NT2/D1 (cell line): ENCODE data around the gene TMEM35A.
"Not testable (repeated sequence)": the region's sequence is repeated elsewhere in the genome, so short reads cannot be mapped to it uniquely, and the experiment has no call there.

Experiments
- DNase-seq: peaks from one replicate; pipeline ENCODE4 v3.0.0-alpha.2; 2011; ENCODE audit warnings: low read depth, low spot score
- H3K27me3 ChIP-seq: 2 replicates; pipeline ENCODE4 v1.6.0; 2011; ENCODE audit warnings: mild to moderate bottlenecking; ENCODE audit not compliant: insufficient read length, insufficient read depth
- H3K36me3 ChIP-seq: 2 replicates; pipeline ENCODE4 v1.6.1; 2011; ENCODE audit warnings: mild to moderate bottlenecking, low read length, mixed read lengths; ENCODE audit not compliant: insufficient read depth, insufficient read length
- H3K4me1 ChIP-seq: 2 replicates; pipeline ENCODE4 v1.5.1; 2011; ENCODE audit not compliant: insufficient read depth, insufficient read length
- H3K4me3 ChIP-seq: 2 replicates; pipeline ENCODE4 v1.5.1; 2011; ENCODE audit warnings: low read depth; ENCODE audit not compliant: insufficient read length
- H3K9ac ChIP-seq: 2 replicates; pipeline ENCODE4 v1.6.0; 2011; ENCODE audit warnings: low read depth; ENCODE audit not compliant: insufficient read length
- H3K9me3 ChIP-seq: 2 replicates; pipeline ENCODE4 v1.5.1; 2011; ENCODE audit warnings: mild to moderate bottlenecking, low read length; ENCODE audit not compliant: insufficient read depth
- SUZ12 ChIP-seq: IDR thresholded peaks from 2 replicates; pipeline ENCODE4 v1.6.1; 2011; ENCODE audit not compliant: insufficient read length, insufficient read depth; ENCODE audit errors: extremely low read depth
- YY1 ChIP-seq: IDR thresholded peaks from 2 replicates; pipeline ENCODE4 v1.6.1; 2011; ENCODE audit not compliant: insufficient read length, insufficient read depth
- ZNF274 ChIP-seq: IDR thresholded peaks from 2 replicates; pipeline ENCODE4 v1.6.1; 2011; ENCODE audit warnings: mild to moderate bottlenecking, low read depth, low read length

Gene TMEM35A, protein sequence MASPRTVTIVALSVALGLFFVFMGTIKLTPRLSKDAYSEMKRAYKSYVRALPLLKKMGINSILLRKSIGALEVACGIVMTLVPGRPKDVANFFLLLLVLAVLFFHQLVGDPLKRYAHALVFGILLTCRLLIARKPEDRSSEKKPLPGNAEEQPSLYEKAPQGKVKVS

DNA sequence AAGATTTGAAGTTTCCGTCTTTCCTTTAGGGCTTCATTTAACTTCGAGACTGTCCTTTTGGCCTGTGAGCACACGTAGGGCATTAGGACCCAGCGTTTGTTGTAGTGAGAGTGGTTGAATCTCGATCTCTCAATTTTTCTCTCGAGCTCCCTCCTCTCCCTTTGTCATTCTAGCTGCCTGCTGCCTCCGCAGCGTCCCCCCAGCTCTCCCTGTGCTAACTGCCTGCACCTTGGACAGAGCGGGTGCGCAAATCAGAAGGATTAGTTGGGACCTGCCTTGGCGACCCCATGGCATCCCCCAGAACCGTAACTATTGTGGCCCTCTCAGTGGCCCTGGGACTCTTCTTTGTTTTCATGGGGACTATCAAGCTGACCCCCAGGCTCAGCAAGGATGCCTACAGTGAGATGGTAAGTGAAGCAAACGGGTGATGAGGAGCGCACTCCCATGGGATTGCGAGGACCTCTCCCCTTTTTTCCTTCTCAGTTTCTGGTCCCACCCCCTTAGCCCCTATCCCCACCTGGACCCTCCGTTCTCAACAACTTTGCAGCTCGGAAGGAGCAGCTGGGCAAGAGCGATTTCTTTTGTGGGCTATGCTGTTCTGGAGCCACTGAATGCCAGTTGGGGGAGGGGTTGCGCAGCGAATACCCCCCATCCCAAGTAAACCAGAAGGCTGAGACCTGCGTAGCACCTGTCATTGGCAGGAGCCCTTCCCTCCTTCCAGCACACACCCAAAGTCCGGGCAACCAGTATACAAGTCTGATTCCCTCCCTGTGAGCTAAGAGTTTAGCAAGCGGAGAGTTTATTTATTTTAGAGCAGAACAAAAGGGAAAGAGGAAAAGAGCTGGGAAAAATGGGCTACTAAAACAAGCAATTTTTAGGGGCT lies at the start of gene TMEM35A:
TMEM35A (plus strand) TSS at position 164 of the 883 bp plus-strand sequence; CDS start at position 288, 124 bp downstream.
- Histone ChIP-seq H3K9me3 (no peaks in the 10 kb centered on the region), H3K4me3 (peak within 1 kb of the TSS; percentile 60), H3K27me3 (peaks cover 14% of the 10 kb centered on the region), H3K9ac (peak within 1 kb of the TSS; percentile 63), H3K36me3 (no peaks in the 10 kb centered on the region), H3K4me1 (peaks cover 2% of the 10 kb centered on the region)
- TF ChIP-seq YY1 = no peak
- no peak for TF ChIP-seq SUZ12
- peak; percentile 33 for DNase-seq

DNA sequence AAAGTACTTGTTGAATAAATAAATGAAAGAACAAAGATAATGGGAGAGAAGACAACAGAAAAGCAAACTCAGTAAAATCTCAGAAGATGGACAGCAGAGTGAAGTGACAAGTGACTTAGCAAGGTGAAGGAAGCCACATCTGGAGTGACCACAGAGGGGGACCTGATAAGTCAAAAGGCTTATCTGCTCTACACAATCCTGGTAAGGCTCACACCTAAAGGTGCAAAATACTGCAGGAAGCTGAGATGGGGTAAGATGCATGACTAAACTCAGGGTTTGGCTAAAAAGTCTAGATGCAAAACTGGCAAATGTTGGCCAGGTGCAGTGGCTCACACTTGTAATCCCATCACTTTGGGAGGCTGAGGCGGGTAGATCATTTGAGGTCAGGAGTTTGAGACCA lies 49.0 kb upstream of the TMEM35A start:
- no peak for DNase-seq
- TF ChIP-seq SUZ12 (no peak), ZNF274 (no peak), YY1 (no peak)
- Histone ChIP-seq H3K9ac (no peak overlapping the region), H3K27me3 (no peaks in the 10 kb centered on the region), H3K9me3 (no peaks in the 10 kb centered on the region), H3K36me3 (peaks cover 21% of the 10 kb centered on the region), H3K4me1 (no peaks in the 10 kb centered on the region), H3K4me3 (no peak overlapping the region)

DNA sequence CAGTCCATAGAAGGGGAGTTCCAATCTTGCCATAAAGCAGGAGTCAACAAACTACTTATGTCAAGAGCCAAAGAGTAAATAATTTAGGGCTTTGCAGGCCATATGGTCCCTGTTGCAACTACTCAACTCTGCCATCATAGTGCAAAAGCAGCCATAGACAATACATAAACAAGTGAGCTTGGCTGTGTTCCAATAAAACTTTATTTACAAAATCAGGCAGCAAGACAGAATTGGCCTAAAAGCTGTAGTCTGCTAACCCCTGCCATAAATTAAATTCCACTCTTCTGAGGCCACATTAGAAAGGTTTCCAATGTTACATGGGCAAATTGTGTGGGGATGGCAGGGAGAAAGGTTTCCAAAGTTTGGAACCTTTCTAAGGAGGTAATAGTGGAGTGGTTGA lies 41.4 kb upstream of the TMEM35A start:
- Histone ChIP-seq H3K4me3 (no peak overlapping the region), H3K27me3 (no peaks in the 10 kb centered on the region), H3K36me3 (peaks cover 38% of the 10 kb centered on the region), H3K9me3 (no peaks in the 10 kb centered on the region), H3K9ac (no peak overlapping the region), H3K4me1 (no peaks in the 10 kb centered on the region)
- no peak for DNase-seq
- TF ChIP-seq ZNF274 = no peak

DNA sequence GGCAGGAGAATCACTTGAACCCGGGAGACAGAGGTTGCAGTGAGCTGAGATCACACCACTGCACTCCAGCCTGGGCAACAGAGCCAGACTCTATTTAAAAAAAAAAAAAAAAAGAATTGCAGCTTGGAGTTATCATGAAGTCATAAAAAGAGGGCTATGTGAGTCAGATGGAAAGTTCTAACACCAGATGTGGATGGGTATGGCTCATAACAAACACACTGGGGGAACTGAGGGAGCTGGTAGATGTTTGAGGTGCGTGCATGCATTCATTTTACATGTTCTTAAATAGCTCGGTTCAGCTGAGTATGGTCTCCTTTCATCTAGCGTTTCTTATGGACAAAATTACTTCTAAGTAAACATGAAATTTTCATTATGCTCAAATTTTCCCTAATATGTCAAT lies 38.5 kb upstream of the TMEM35A start:
- no peak for DNase-seq
- Histone ChIP-seq H3K36me3 (peaks cover 38% of the 10 kb centered on the region), H3K27me3 (no peaks in the 10 kb centered on the region), H3K9ac (no peak overlapping the region), H3K4me3 (no peak overlapping the region), H3K9me3 (no peaks in the 10 kb centered on the region), H3K4me1 (no peaks in the 10 kb centered on the region)
- TF ChIP-seq YY1 (no peak), ZNF274 (no peak), SUZ12 (no peak)

DNA sequence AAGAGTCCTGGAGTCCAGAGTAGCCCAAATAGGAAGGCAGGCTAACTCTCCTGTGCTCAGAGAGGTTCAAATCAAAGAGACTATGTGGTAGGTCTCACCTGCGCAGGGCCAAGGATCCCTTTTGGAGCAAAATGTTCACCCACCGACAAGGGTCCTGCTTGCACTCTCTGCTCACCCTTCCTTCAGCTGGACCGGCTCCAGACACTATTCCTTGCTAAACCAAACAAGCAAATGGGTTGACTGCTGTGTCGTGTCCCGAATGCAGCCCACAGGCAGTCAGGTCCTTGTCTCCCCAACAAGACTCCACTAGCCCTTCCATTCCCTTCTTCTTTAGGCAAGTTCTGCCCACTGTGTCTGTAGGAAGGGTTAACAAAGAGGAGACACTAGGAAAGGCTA lies 27.5 kb upstream of the TMEM35A start:
- H3K9ac ChIP-seq = peak overlapping the region; percentile 71
- peak overlapping the region; percentile 67 for H3K4me3 ChIP-seq
- peaks cover 5% of the 10 kb centered on the region for H3K36me3 ChIP-seq
- H3K9me3 ChIP-seq = no peaks in the 10 kb centered on the region
- TF ChIP-seq ZNF274 (no peak), SUZ12 (no peak), YY1 (no peak)
- DNase-seq = no peak
- no peaks in the 10 kb centered on the region for H3K4me1 ChIP-seq
- no peaks in the 10 kb centered on the region for H3K27me3 ChIP-seq

DNA sequence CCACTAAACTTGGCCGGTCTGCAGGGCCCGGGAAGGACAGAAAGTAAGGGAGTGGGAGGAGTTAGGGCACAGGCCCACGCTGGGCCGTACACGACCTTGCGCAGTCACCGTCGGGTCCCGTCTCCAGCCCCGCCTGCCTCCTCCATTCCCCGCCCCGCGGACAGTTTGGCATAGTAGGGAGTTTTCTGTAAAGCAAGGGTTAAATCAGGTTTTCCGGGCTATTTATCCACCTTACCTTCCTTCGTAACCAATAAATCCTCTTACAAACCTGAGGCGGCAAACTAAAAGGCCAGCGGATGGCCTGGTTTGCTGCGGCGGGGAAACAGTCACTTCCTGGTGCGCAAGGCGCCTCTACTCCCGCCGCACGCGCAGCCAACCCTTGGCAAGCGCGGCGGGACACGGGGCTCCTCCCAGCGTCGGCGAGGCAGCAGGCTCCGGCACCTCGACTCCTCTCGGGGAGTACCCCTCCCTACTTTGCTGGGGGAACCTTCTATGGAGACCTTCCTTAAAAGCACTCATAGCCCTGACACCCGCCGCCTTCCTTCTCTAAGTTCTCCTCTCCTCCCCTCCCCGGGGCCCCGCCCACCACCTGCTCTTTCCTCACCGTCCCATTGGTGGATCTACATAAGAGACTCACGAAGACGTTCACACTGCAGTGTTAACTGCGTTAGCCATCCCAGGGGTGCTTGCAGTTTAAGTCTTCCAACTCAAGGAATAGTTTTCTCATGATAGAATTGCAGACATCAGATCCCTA lies 27.0 kb upstream of the TMEM35A start, which contains the start of gene TRMT2B:
TRMT2B (minus strand) TSS at position 563 of the 754 bp plus-strand sequence. CDS start 9,822 bp downstream, outside the sequence.
- peaks cover 5% of the 10 kb centered on the region for H3K36me3 ChIP-seq
- H3K9ac ChIP-seq = peak within 1 kb of the TSS; percentile 71

DNA sequence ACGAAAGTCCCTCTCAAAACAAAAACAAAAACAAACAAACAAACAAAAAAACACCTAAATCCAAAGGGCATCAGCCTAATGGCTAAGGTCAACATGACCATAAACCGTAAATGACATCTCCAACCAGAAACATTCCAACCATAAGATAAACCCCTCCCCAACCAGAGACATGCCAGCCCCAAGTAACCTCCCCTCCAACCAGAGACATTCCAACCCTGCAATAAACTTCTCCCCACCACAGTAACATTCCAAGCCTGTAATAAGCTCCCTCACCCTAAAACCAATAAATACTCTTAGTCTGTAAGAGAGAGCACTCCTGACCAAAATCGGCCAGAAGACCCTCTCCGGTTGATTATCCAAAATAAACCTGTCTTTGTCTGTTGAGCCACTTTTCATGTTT lies 22.1 kb upstream of the TMEM35A start:
- H3K4me3 ChIP-seq, H3K9ac ChIP-seq, DNase-seq, H3K4me1 ChIP-seq, H3K27me3 ChIP-seq, H3K9me3 ChIP-seq, H3K36me3 ChIP-seq: not testable (repeated sequence)

More for the DNA sequence above, 27.0 kb upstream of the TMEM35A start, which contains the start of gene TRMT2B:
- peak; percentile 62 for DNase-seq
- Histone ChIP-seq H3K9me3 (0 out of 2 replicates have a peak, but pooled peaks cover under 1% of the 10 kb centered on the region), H3K27me3 (no peaks in the 10 kb centered on the region), H3K4me3 (peak within 1 kb of the TSS; percentile 67), H3K4me1 (no peaks in the 10 kb centered on the region)
- TF ChIP-seq YY1 (no peak), SUZ12 (no peak), ZNF274 (no peak)
